GM23248 (cell line): Measurements from ENCODE around the gene CHTF18. TPM values are rescaled to one million over a fixed set of nuclear protein-coding genes. Genes with fewer than 3 reads are reported as not detected.

Experiments
- DNase-seq: peaks from one replicate; pipeline ENCODE4 v3.0.0-alpha.2; 2015
- H2AFZ ChIP-seq: fragments of 200-600 bp; sonication (generic); 2 replicates; pipeline ENCODE4 v1.6.1; 2016; ENCODE audit warnings: antibody characterized with exemption
- H3F3A ChIP-seq: fragments of 200-600 bp; sonication (generic); 2 replicates; pipeline ENCODE4 v1.6.1; 2016; ENCODE audit warnings: mild to moderate bottlenecking, antibody characterized with exemption, mixed run types; ENCODE audit not compliant: insufficient read depth
- H3K27ac ChIP-seq: fragments of 200-600 bp; sonication (generic); 2 replicates; pipeline ENCODE4 v1.5.1; 2016; ENCODE audit warnings: mild to moderate bottlenecking
- H3K27me3 ChIP-seq: fragments of 200-600 bp; sonication (generic); replicated peaks from 2 replicates; pipeline ENCODE4 v1.6.1; 2016; ENCODE audit warnings: mild to moderate bottlenecking; ENCODE audit not compliant: insufficient read depth
- H3K36me3 ChIP-seq: fragments of 200-600 bp; sonication (generic); 2 replicates; pipeline ENCODE4 v1.6.1; 2016; ENCODE audit warnings: low read depth, mild to moderate bottlenecking
- H3K4me1 ChIP-seq: fragments of 200-600 bp; sonication (generic); 2 replicates; pipeline ENCODE4 v1.6.1; 2016; ENCODE audit warnings: mild to moderate bottlenecking; ENCODE audit not compliant: insufficient read depth
- H3K4me2 ChIP-seq: fragments of 200-600 bp; sonication (generic); one replicate; pipeline ENCODE4 v1.6.1; 2016; ENCODE audit warnings: mild to moderate bottlenecking; ENCODE audit not compliant: unreplicated experiment
- H3K4me3 ChIP-seq: fragments of 200-600 bp; sonication (generic); 2 replicates; pipeline ENCODE4 v1.5.1; 2016; ENCODE audit warnings: mild to moderate bottlenecking
- H3K79me2 ChIP-seq: fragments of 200-600 bp; sonication (generic); 2 replicates; pipeline ENCODE4 v1.6.1; 2016; ENCODE audit warnings: mild to moderate bottlenecking; ENCODE audit not compliant: insufficient read depth
- H3K9ac ChIP-seq: fragments of 200-600 bp; sonication (generic); 2 replicates; pipeline ENCODE4 v1.6.1; 2016; ENCODE audit warnings: mild to moderate bottlenecking
- H3K9me2 ChIP-seq: fragments of 200-600 bp; sonication (generic); 2 replicates; pipeline ENCODE4 v1.6.1; 2016; ENCODE audit warnings: mixed run types, mild to moderate bottlenecking, moderate library complexity; ENCODE audit not compliant: insufficient read depth
- H3K9me3 ChIP-seq: fragments of 200-600 bp; sonication (generic); one replicate; pipeline ENCODE4 v1.6.1; 2017; ENCODE audit warnings: low read depth
- H4K20me1 ChIP-seq: fragments of 200-600 bp; sonication (generic); 2 replicates; pipeline ENCODE4 v1.6.0; 2016; ENCODE audit not compliant: insufficient read depth
- EZH2 ChIP-seq: fragments of 200-600 bp; sonication (generic); IDR thresholded peaks from 2 replicates; pipeline ENCODE4 v1.6.1; 2018; ENCODE audit warnings: antibody characterized with exemption, mild to moderate bottlenecking; ENCODE audit not compliant: insufficient read depth, poor library complexity, severe bottlenecking
- EZH2phosphoT487 ChIP-seq: fragments of 200-600 bp; sonication (generic); IDR thresholded peaks from 2 replicates; pipeline ENCODE4 v1.6.1; 2018; ENCODE audit warnings: antibody characterized with exemption, moderate library complexity, mild to moderate bottlenecking, low read depth; ENCODE audit not compliant: insufficient read depth
- WGBS, 2 experiments: methylation state at CpG; one replicate each; pipeline ENCODE4 v1.1.6; 2015 to 2017; ENCODE audit warnings: low lambda C conversion rate in 2 of 2, low coverage in 1 of 2; ENCODE audit errors: missing lambda C conversion rate in 2 of 2; 5-methylcytosine and 5-hydroxymethylcytosine counted together
- in situ Hi-C: fragments of 300-500 bp; cut with MboI; formaldehyde crosslinking; loops from 2 replicates; pipeline ENCODE4 v1.15.0; 2020
- polyA plus RNA-seq: library from polyadenylated mRNA; unstranded; fragments of >200 nt; fragmentation: Nextera tagmentation; extraction: Ambion mirVana; gene quantifications from 2 replicates; pipeline ENCODE4 v1.2.1, GENCODE V29; 2016
- total RNA-seq: library from RNA; depleted of rRNA; stranded (reverse); fragments of >200 nt; shearing (Covaris generic); gene quantifications from 2 replicates; pipeline ENCODE4 v1.2.3, GENCODE V29; 2014

CHTF18 gene
- total and polyA plus RNA-seq, 2 experiments from 2014 or later, result 8.8 to 13.1 TPM

DNA sequence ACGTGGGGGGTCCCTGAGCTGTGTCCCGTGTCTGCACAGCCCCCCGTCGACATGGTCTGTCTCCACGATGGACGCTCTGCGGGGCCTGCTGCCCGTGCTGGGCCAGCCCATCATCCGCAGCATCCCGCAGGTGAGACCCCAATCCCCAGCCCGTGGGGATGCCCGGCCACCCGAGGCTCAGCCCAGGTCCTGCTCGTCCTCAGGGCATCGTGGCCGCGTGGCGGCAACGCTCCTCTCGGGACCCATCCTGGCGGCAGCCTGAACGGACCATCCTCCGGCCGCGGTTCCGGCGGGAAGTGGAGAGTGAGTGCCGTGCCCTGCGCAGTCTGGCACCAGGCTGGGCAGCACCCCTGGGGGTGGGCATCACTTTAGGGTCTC is 22.9 kb upstream of the CHTF18 start:
- H3K9me3 ChIP-seq, result no peaks in the 10 kb centered on the region
- no peaks in the 10 kb centered on the region for H4K20me1 ChIP-seq
- H2AFZ ChIP-seq, result no peak overlapping the region
- no peak overlapping the region for H3K27ac ChIP-seq
- H3K4me2 ChIP-seq, result no peak overlapping the region
- H3K79me2 ChIP-seq, result no peaks in the 10 kb centered on the region
- WGBS, 2 experiments, result 85 to 91% methylated on average over 7 to 29 of the region's 29 CpGs
- no peaks in the 10 kb centered on the region for H3K27me3 ChIP-seq
- no peaks in the 10 kb centered on the region for H3K9me2 ChIP-seq
- no peaks in the 10 kb centered on the region for H3K4me1 ChIP-seq
- H3F3A ChIP-seq, result no peaks in the 10 kb centered on the region
- DNase-seq, result no peak
- H3K36me3 ChIP-seq, result no peaks in the 10 kb centered on the region
- no peak overlapping the region for H3K9ac ChIP-seq
- no peak for TF ChIP-seq EZH2
- no peak for TF ChIP-seq EZH2phosphoT487
- no peak overlapping the region for H3K4me3 ChIP-seq
- in situ Hi-C loops, result no loop called here

GRCh38 chr16:766008-766819 is 22.2 kb upstream of the CHTF18 start:
- Histone ChIP-seq H3K4me1 (no peaks in the 10 kb centered on the region), H3K9ac (no peak overlapping the region), H3K36me3 (no peaks in the 10 kb centered on the region), H3K4me3 (no peak overlapping the region), H4K20me1 (no peaks in the 10 kb centered on the region), H3K9me3 (no peaks in the 10 kb centered on the region), H3K4me2 (no peak overlapping the region), H3F3A (no peaks in the 10 kb centered on the region), H3K27ac (no peak overlapping the region), H3K9me2 (no peaks in the 10 kb centered on the region), H3K27me3 (no peaks in the 10 kb centered on the region), H2AFZ (no peak overlapping the region), H3K79me2 (no peaks in the 10 kb centered on the region)
- TF ChIP-seq EZH2 (no peak), EZH2phosphoT487 (no peak)
- peak; percentile 29 for DNase-seq
- 55 to 62% methylated on average over 25 to 29 of the region's 29 CpGs for WGBS, 2 experiments
- in situ Hi-C loops, result no loop called here

DNA sequence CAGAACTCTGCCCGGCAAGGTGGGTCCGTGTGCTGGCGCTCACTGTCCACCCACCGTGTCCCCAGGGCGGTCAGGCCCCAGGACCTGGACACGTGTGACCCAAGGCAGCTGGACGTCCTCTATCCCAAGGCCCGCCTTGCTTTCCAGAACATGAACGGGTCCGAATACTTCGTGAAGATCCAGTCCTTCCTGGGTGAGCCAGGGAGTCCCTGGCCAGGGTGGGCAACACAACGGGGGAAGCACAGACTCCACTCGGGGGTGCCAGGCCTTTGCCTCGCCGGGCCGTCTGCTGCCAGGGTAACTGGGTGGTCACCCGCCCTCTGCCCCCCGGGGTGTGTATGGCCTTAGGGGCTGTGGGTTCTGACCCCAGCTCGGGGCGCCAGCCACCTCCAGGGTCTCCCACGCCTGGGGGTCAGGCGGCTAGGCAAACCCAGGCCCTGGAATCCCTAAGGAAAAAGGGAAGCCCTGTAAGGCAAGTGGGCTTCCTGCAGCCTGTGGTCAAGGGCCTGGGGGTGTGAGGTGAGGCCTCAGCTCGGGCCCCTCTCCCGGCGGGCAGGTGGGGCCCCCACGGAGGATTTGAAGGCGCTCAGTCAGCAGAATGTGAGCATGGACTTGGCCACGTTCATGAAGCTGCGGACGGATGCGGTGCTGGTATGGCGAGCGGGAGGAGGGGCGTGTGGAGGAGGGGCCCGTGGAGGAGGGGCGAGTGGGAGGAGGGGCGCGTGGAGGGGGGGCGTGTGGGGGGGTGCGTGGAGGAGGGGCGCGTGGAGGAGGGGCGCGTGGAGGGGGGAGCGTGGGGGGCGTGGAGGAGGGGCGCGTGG is 21.4 kb upstream of the CHTF18 start:
- Histone ChIP-seq H2AFZ (no peak overlapping the region), H3F3A (no peaks in the 10 kb centered on the region), H3K9me3 (no peaks in the 10 kb centered on the region), H3K79me2 (no peaks in the 10 kb centered on the region), H3K27ac (no peak overlapping the region), H3K27me3 (no peaks in the 10 kb centered on the region), H3K4me2 (no peak overlapping the region), H3K4me1 (no peaks in the 10 kb centered on the region), H3K9ac (no peak overlapping the region), H3K9me2 (no peaks in the 10 kb centered on the region), H4K20me1 (no peaks in the 10 kb centered on the region), H3K4me3 (no peak overlapping the region), H3K36me3 (no peaks in the 10 kb centered on the region)
- peak; percentile 28 for DNase-seq
- no peak for TF ChIP-seq EZH2phosphoT487
- TF ChIP-seq EZH2, result no peak
- in situ Hi-C loops, result no loop called here
- 61 to 65% methylated on average over 32 to 47 of the region's 48 CpGs for WGBS, 2 experiments

DNA sequence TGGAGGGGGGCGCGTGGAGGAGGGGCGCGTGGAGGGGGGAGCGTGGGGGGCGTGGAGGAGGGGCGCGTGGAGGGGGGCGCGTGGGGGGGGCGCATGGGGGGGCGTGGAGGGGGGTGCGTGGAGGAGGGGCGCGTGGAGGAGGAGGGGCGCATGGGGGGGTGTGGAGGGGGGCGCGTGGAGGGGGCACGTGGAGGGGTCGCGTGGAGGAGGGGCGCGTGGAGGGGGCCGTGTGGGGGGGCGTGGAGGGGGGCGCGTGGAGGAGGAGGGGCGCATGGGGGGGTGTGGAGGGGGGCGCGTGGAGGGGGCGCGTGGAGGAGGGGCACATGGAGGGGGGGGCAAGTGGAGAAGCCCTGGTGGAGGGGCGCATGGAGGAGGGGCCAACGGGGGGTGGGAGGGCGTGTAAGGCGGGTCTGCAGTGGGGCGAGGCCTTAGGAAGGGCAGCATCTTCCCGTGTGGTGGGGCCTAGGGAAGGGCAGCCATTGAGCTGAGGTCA is 20.6 kb upstream of the CHTF18 start:
- H3K9me3 ChIP-seq, result no peaks in the 10 kb centered on the region
- no peaks in the 10 kb centered on the region for H4K20me1 ChIP-seq
- no peak overlapping the region for H3K4me3 ChIP-seq
- TF ChIP-seq EZH2phosphoT487, result no peak
- TF ChIP-seq EZH2, result no peak
- H3K36me3 ChIP-seq, result no peaks in the 10 kb centered on the region
- no peak overlapping the region for H3K27ac ChIP-seq
- no peaks in the 10 kb centered on the region for H3F3A ChIP-seq
- no peak overlapping the region for H3K4me2 ChIP-seq
- no peaks in the 10 kb centered on the region for H3K79me2 ChIP-seq
- H3K27me3 ChIP-seq, result no peaks in the 10 kb centered on the region
- H3K4me1 ChIP-seq, result no peaks in the 10 kb centered on the region
- in situ Hi-C loops, result no loop called here
- H3K9ac ChIP-seq, result no peak overlapping the region
- H2AFZ ChIP-seq, result no peak overlapping the region
- DNase-seq, result no peak
- 73% methylated on average over 38 of the region's 38 CpGs; no CpG with 5 or more reads in 1 of the 2 experiments for WGBS, 2 experiments
- H3K9me2 ChIP-seq, result no peaks in the 10 kb centered on the region
